ENCODE measurements around the gene NFATC2.

The NFATC2 gene

DNA sequence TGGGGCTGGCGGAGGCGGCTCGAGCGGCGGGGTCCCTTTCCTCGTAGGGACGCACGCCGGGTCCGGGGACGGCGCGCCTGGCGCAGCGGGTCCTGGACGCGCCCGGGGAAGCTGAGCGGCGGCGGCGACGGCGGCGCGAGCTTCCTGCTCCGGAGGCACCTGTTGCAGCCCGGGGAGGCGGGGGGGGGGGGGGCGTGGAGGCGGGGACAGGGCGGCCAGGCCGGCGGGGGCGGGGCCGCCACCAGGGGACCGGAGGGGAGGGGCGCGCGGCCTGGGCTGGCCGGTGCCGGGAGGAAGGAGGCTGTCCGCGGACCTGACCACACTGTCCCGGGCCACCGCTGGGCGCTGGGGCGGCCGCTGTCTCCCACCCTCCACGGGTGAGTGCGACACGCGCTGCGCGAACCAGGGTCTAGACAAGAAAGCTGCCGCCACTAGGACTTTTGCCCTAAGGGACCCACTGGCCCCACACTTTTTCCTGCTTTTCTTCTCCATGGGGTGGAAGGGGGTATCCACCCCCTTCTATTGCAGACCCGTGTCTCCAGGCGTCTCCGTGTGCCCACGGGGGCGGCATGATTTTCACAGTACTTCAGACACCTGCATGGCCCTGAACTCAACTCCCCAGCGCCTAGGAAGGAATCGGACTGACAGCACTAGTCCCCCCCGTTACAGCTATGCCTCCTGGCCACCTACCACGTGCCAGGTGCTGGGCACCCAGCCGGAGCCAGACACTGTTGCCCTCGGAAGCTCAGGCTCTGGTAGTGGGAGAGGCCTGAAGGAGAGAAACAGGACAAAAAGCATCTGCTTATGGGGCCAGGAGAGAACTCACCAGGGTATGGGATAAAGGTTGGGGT, at the start of gene NFATC2:
TSS of gene NFATC2 (minus strand) at position 149 of the 851 bp plus-strand sequence. CDS start 220 bp downstream, outside the sequence.
- H3K9ac ChIP-seq (ENCODE audit: low read length): no peak within 1 kb of the TSS
- peak within 1 kb of the TSS; percentile 69 for H3K27ac ChIP-seq (ENCODE audit: low read depth, low read length)
- peaks cover 0 to 12% of the 10 kb centered on the region in 2 donors for H3K27me3 ChIP-seq (ENCODE audit: control insufficient read depth in 1 of 2, insufficient read depth in 2 of 2, low read length in 2 of 2)
- peak within 1 kb of the TSS; percentile 21 to 48 for H3K4me3 ChIP-seq (ENCODE audit: low read depth in 1 of 2, low read length in 2 of 2)
- H3K9me3 ChIP-seq (ENCODE audit: low read length): peaks cover 3% of the 10 kb centered on the region
- H3K36me3 ChIP-seq (ENCODE audit: insufficient read depth, low read length): no peaks in the 10 kb centered on the region
- peaks cover 21% of the 10 kb centered on the region for H3K4me1 ChIP-seq (ENCODE audit: insufficient read depth, low read length)

DNA sequence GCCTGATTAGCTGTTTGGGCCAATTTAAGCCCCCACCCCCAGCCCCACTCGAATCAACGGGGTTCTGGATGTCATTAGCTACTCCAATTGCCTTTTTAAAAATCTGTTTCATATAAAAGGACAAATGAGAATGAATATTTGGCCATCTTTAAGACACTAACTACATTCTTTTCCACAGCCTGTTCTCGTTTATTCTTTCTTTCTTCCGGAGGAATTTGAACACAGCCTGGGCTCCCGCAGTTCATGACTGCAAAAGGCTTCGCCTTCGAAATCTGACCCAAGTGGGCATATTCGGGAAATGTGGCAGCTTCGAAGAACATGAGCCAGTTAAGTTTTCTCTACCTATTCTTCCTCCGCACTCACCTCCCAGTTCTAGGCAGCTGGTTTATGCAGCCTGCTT, 49.4 kb upstream of the NFATC2 start:
- H3K4me3 ChIP-seq (ENCODE audit: low read depth in 1 of 2, low read length in 2 of 2): no peak overlapping the region
- H3K36me3 ChIP-seq (ENCODE audit: insufficient read depth, low read length): no peaks in the 10 kb centered on the region
- H3K4me1 ChIP-seq (ENCODE audit: insufficient read depth, low read length): peaks cover 13% of the 10 kb centered on the region
- no peaks in the 10 kb centered on the region for H3K27me3 ChIP-seq (ENCODE audit: control insufficient read depth in 1 of 2, insufficient read depth in 2 of 2, low read length in 2 of 2)
- H3K9me3 ChIP-seq (ENCODE audit: low read length): no peaks in the 10 kb centered on the region
- H3K9ac ChIP-seq (ENCODE audit: low read length): no peak overlapping the region
- no peak overlapping the region for H3K27ac ChIP-seq (ENCODE audit: low read depth, low read length)

GRCh38 chr20:51588762-51589161, 46.2 kb upstream of the NFATC2 start:
- Histone ChIP-seq H3K4me3 (ENCODE audit: low read depth in 1 of 2, low read length in 2 of 2) (no peak overlapping the region), H3K9me3 (ENCODE audit: low read length) (no peaks in the 10 kb centered on the region), H3K36me3 (ENCODE audit: insufficient read depth, low read length) (no peaks in the 10 kb centered on the region), H3K4me1 (ENCODE audit: insufficient read depth, low read length) (no peaks in the 10 kb centered on the region), H3K27me3 (ENCODE audit: control insufficient read depth in 1 of 2, insufficient read depth in 2 of 2, low read length in 2 of 2) (no peaks in the 10 kb centered on the region), H3K9ac (ENCODE audit: low read length) (no peak overlapping the region), H3K27ac (ENCODE audit: low read depth, low read length) (no peak overlapping the region)

GRCh38 chr20:51587145-51587544, 44.6 kb upstream of the NFATC2 start:
- Histone ChIP-seq H3K4me3 (ENCODE audit: low read depth in 1 of 2, low read length in 2 of 2) (no peak overlapping the region), H3K4me1 (ENCODE audit: insufficient read depth, low read length) (no peaks in the 10 kb centered on the region), H3K9ac (ENCODE audit: low read length) (no peak overlapping the region), H3K27me3 (ENCODE audit: control insufficient read depth in 1 of 2, insufficient read depth in 2 of 2, low read length in 2 of 2) (no peaks in the 10 kb centered on the region), H3K27ac (ENCODE audit: low read depth, low read length) (no peak overlapping the region), H3K36me3 (ENCODE audit: insufficient read depth, low read length) (no peaks in the 10 kb centered on the region), H3K9me3 (ENCODE audit: low read length) (no peaks in the 10 kb centered on the region)

DNA sequence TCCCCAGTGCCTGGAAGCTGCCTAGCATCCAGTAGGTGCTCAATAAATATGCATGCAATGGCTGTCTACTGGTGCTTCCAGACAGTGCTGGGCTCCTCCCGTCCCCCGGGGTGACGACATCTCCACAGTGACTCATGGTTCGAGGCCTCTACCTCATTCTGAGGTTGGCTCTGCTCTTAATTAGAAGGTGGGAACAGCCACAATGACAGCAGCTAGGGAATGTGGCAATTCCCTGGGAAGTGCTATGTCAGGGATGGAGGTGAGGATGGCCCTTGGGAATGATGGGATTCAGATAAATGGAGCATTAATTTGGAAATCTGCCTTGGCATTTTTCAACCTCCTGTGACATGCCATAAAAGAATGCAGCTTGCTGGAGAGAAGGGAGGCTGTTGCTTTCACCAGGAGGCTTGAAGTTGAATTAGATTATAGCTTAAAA, 43.5 kb upstream of the NFATC2 start:
- Histone ChIP-seq H3K9me3 (ENCODE audit: low read length) (no peaks in the 10 kb centered on the region), H3K27ac (ENCODE audit: low read depth, low read length) (no peak overlapping the region), H3K27me3 (ENCODE audit: control insufficient read depth in 1 of 2, insufficient read depth in 2 of 2, low read length in 2 of 2) (no peaks in the 10 kb centered on the region), H3K9ac (ENCODE audit: low read length) (no peak overlapping the region), H3K4me1 (ENCODE audit: insufficient read depth, low read length) (no peaks in the 10 kb centered on the region), H3K4me3 (ENCODE audit: low read depth in 1 of 2, low read length in 2 of 2) (no peak overlapping the region), H3K36me3 (ENCODE audit: insufficient read depth, low read length) (no peaks in the 10 kb centered on the region)

DNA sequence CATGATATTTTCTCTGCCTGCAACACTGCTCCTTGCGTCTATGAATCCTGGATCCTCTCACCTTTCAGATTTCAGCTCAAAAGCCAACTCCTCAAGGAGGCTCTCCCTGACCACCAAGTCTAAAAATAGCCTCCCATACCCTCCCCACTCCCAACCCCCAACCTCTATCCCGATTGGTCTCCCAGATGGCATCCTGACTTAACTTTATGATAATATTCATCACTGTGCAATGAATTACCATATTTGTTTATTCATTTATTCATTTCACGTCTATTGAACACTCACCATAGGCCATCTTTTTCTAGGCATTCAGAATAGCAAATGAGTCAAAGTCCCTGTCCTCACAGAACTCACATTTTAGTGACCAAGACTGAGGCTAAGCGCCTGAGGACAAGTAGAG, 42.6 kb upstream of the NFATC2 start:
- Histone ChIP-seq H3K9me3 (ENCODE audit: low read length) (no peaks in the 10 kb centered on the region), H3K4me3 (ENCODE audit: low read depth in 1 of 2, low read length in 2 of 2) (no peak overlapping the region), H3K27me3 (ENCODE audit: control insufficient read depth in 1 of 2, insufficient read depth in 2 of 2, low read length in 2 of 2) (no peaks in the 10 kb centered on the region), H3K4me1 (ENCODE audit: insufficient read depth, low read length) (no peaks in the 10 kb centered on the region), H3K27ac (ENCODE audit: low read depth, low read length) (no peak overlapping the region), H3K36me3 (ENCODE audit: insufficient read depth, low read length) (no peaks in the 10 kb centered on the region), H3K9ac (ENCODE audit: low read length) (no peak overlapping the region)

GRCh38 chr20:51584737-51585136, 42.2 kb upstream of the NFATC2 start:
- Histone ChIP-seq H3K4me1 (ENCODE audit: insufficient read depth, low read length) (no peaks in the 10 kb centered on the region), H3K9me3 (ENCODE audit: low read length) (no peaks in the 10 kb centered on the region), H3K27ac (ENCODE audit: low read depth, low read length) (no peak overlapping the region), H3K36me3 (ENCODE audit: insufficient read depth, low read length) (no peaks in the 10 kb centered on the region), H3K9ac (ENCODE audit: low read length) (no peak overlapping the region), H3K27me3 (ENCODE audit: control insufficient read depth in 1 of 2, insufficient read depth in 2 of 2, low read length in 2 of 2) (no peaks in the 10 kb centered on the region), H3K4me3 (ENCODE audit: low read depth in 1 of 2, low read length in 2 of 2) (no peak overlapping the region)

DNA sequence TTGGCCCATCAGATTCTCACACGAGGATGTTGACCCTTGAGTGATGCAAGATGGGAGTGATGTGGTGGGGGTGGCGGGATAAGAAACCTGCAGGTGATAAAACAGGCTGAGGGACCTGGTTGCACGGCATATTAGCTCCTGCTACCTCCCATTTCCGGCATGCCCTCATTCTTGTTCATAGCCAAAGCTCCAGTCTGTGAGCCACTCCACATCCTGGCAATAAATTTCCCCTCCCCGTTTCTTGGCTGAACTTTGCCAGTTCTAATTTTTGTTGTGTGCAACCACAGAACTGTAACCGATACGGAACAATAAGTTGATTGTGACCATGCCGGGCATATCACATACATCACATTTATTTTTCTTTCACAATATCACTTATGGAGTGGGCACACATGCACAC, 41.6 kb upstream of the NFATC2 start:
- Histone ChIP-seq H3K9ac (ENCODE audit: low read length) (no peak overlapping the region), H3K4me1 (ENCODE audit: insufficient read depth, low read length) (no peaks in the 10 kb centered on the region), H3K9me3 (ENCODE audit: low read length) (no peaks in the 10 kb centered on the region), H3K36me3 (ENCODE audit: insufficient read depth, low read length) (no peaks in the 10 kb centered on the region), H3K4me3 (ENCODE audit: low read depth in 1 of 2, low read length in 2 of 2) (no peak overlapping the region), H3K27me3 (ENCODE audit: control insufficient read depth in 1 of 2, insufficient read depth in 2 of 2, low read length in 2 of 2) (no peaks in the 10 kb centered on the region), H3K27ac (ENCODE audit: low read depth, low read length) (no peak overlapping the region)

DNA sequence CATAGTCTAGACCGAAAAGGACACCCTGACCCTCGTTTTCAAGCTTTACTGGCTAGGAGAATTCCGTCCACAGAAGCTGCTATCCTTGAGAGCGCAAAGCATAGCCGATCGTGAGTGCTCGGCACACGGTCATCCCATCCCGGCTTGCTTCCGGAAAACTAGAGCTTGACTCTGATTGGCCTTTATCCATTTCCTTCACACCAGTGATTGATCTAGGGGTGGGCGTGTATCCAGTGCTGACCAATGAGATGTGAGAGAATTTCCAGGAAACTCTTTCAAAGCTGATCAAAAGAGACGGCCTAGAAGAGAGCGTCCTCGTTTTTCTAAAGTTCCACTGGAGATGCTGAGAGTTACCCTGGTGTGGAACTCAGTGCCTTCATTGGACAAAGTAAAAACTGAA, 41.0 kb upstream of the NFATC2 start:
- H3K4me3 ChIP-seq (ENCODE audit: low read depth in 1 of 2, low read length in 2 of 2): no peak overlapping the region
- no peak overlapping the region for H3K27ac ChIP-seq (ENCODE audit: low read depth, low read length)

GRCh38 chr20:51583073-51583472, 40.6 kb upstream of the NFATC2 start:
- Histone ChIP-seq H3K4me3 (ENCODE audit: low read depth in 1 of 2, low read length in 2 of 2) (no peak overlapping the region), H3K36me3 (ENCODE audit: insufficient read depth, low read length) (no peaks in the 10 kb centered on the region), H3K27ac (ENCODE audit: low read depth, low read length) (no peak overlapping the region)

More for the DNA sequence above, 41.0 kb upstream of the NFATC2 start:
- Histone ChIP-seq H3K36me3 (ENCODE audit: insufficient read depth, low read length) (no peaks in the 10 kb centered on the region), H3K4me1 (ENCODE audit: insufficient read depth, low read length) (no peaks in the 10 kb centered on the region), H3K9ac (ENCODE audit: low read length) (no peak overlapping the region), H3K9me3 (ENCODE audit: low read length) (no peaks in the 10 kb centered on the region), H3K27me3 (ENCODE audit: control insufficient read depth in 1 of 2, insufficient read depth in 2 of 2, low read length in 2 of 2) (no peaks in the 10 kb centered on the region)

DNA sequence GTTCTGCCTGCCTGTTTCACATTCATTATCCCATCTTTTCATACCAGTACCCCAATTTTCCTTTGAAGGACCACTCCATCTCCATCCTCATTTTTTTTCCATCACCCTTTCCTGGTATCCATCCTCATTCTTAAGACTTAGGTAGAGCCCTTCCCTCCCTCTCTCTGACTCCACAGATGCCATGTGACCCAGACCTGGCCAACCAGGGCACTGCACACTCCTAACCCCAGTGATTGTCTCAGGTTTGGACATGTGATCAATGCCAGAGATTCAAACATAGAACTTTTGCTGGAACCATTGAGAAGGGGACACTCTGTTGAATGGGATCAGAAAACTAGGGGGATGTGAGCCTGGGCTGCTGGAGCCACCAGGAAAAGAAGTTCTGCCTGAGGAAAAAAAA, 39.1 kb upstream of the NFATC2 start:
- no peaks in the 10 kb centered on the region for H3K4me1 ChIP-seq (ENCODE audit: insufficient read depth, low read length)
- H3K9me3 ChIP-seq (ENCODE audit: low read length): no peaks in the 10 kb centered on the region
- H3K36me3 ChIP-seq (ENCODE audit: insufficient read depth, low read length): no peaks in the 10 kb centered on the region
- no peaks in the 10 kb centered on the region for H3K27me3 ChIP-seq (ENCODE audit: control insufficient read depth in 1 of 2, insufficient read depth in 2 of 2, low read length in 2 of 2)
- H3K9ac ChIP-seq (ENCODE audit: low read length): no peak overlapping the region
- H3K4me3 ChIP-seq (ENCODE audit: low read depth in 1 of 2, low read length in 2 of 2): no peak overlapping the region
- no peak overlapping the region for H3K27ac ChIP-seq (ENCODE audit: low read depth, low read length)

More at GRCh38 chr20:51583073-51583472, 40.6 kb upstream of the NFATC2 start:
- H3K9me3 ChIP-seq (ENCODE audit: low read length): no peaks in the 10 kb centered on the region
- H3K4me1 ChIP-seq (ENCODE audit: insufficient read depth, low read length): no peaks in the 10 kb centered on the region
- H3K9ac ChIP-seq (ENCODE audit: low read length): no peak overlapping the region
- no peaks in the 10 kb centered on the region for H3K27me3 ChIP-seq (ENCODE audit: control insufficient read depth in 1 of 2, insufficient read depth in 2 of 2, low read length in 2 of 2)

DNA sequence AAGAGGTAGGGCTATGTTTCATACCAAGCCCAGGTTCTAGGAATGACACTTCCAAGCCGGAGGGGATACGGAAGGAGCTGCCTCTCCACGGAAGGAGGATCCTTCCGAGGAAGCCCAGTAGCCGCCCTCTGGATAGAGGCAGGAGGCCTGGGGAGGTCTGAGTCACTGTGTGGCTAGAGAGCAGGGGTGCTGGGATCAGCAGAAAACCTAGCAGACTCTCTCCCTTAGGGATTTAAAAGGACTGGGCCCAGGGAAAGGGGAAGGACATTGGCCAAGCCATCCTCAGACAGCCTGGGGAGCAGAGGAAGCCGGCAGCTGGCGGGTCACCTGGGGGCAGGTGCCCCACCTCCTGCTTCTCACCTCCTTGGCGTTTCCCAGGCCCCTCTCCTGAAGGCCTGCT, 36.6 kb upstream of the NFATC2 start:
- no peaks in the 10 kb centered on the region for H3K27me3 ChIP-seq (ENCODE audit: control insufficient read depth in 1 of 2, insufficient read depth in 2 of 2, low read length in 2 of 2)
- H3K4me1 ChIP-seq (ENCODE audit: insufficient read depth, low read length): no peaks in the 10 kb centered on the region
- H3K9ac ChIP-seq (ENCODE audit: low read length): no peak overlapping the region

More for the DNA sequence above, 36.6 kb upstream of the NFATC2 start:
- Histone ChIP-seq H3K9me3 (ENCODE audit: low read length) (no peaks in the 10 kb centered on the region), H3K27ac (ENCODE audit: low read depth, low read length) (no peak overlapping the region), H3K36me3 (ENCODE audit: insufficient read depth, low read length) (no peaks in the 10 kb centered on the region), H3K4me3 (ENCODE audit: low read depth in 1 of 2, low read length in 2 of 2) (no peak overlapping the region)

All from muscle layer of colon (tissue), 2 donors.